RWPE2 (cell line): ENCODE measurements around the gene KLF15.
A peak's percentile ranks its signal among the peaks of the same experiment; 100 is the strongest.

Source experiments
- ATAC-seq: fragments of 200-7000 bp; cut with Tn5 transposase; 3 replicates; pipeline ENCODE4 v1.9.1; 2021; ENCODE audit warnings: low read depth
- DNase-seq: peaks from one replicate; pipeline ENCODE4 v3.0.0-alpha.2; 2020; ENCODE audit warnings: low spot score
- H3K27ac ChIP-seq: fragments of 450-650 bp; 2 replicates; pipeline ENCODE4 v1.5.1; 2017; ENCODE audit warnings: mild to moderate bottlenecking; ENCODE audit not compliant: poor library complexity, severe bottlenecking
- H3K27me3 ChIP-seq: fragments of 250-450 bp; sonication (Bioruptor Pico); 2 replicates; pipeline ENCODE4 v1.5.1; 2021; ENCODE audit warnings: mild to moderate bottlenecking, moderate library complexity; ENCODE audit not compliant: insufficient read depth, poor library complexity, severe bottlenecking
- H3K36me3 ChIP-seq: fragments of 250-450 bp; sonication (Bioruptor Pico); 2 replicates; pipeline ENCODE4 v1.5.1; 2020; ENCODE audit warnings: low read depth, mild to moderate bottlenecking, moderate library complexity
- H3K4me1 ChIP-seq: fragments of 250-450 bp; sonication (Bioruptor Pico); 2 replicates; pipeline ENCODE4 v1.5.1; 2021; ENCODE audit warnings: mild to moderate bottlenecking, moderate library complexity; ENCODE audit not compliant: insufficient read depth, poor library complexity, severe bottlenecking
- H3K4me3 ChIP-seq: fragments of 250-450 bp; sonication (Bioruptor Pico); 2 replicates; pipeline ENCODE4 v1.5.1; 2021; ENCODE audit warnings: mild to moderate bottlenecking, moderate library complexity; ENCODE audit not compliant: severe bottlenecking
- H3K9me3 ChIP-seq: fragments of 250-450 bp; sonication (Bioruptor Pico); 2 replicates; pipeline ENCODE4 v1.5.1; 2021; ENCODE audit warnings: mild to moderate bottlenecking, moderate library complexity; ENCODE audit not compliant: severe bottlenecking
- TF ChIP-seq, protein P1 (sequence below): fragments of 450-650 bp; IDR thresholded peaks from one replicate; pipeline ENCODE4 v1.5.1; 2017; ENCODE audit warnings: mild to moderate bottlenecking, moderate library complexity; ENCODE audit not compliant: poor library complexity, severe bottlenecking

The KLF15 gene

DNA sequence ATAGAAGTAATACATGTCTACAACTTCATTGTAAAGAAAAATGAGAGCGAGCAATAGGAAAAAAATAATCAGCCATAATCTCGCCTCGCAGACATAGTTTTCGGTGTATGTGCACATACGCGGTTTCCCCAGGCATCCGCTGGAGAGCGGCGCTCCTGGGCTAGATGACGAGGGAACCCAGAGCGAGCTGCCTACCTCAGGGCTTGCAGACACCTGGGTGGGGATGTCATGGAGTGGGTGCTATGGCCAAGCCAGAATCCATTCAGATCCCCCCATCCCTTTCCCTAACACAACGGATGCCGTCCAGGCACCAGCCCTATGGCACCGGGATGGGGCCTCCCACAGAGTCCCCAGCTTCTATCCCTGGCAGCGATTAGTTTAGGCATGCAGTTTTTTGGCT is 33.0 kb upstream of the KLF15 start:
- Histone ChIP-seq H3K27me3 (no peaks in the 10 kb centered on the region), H3K4me1 (no peaks in the 10 kb centered on the region), H3K9me3 (no peaks in the 10 kb centered on the region), H3K4me3 (no peak overlapping the region), H3K27ac (no peak overlapping the region), H3K36me3 (no peaks in the 10 kb centered on the region)
- no peak for DNase-seq
- TF ChIP-seq, protein P1, sequence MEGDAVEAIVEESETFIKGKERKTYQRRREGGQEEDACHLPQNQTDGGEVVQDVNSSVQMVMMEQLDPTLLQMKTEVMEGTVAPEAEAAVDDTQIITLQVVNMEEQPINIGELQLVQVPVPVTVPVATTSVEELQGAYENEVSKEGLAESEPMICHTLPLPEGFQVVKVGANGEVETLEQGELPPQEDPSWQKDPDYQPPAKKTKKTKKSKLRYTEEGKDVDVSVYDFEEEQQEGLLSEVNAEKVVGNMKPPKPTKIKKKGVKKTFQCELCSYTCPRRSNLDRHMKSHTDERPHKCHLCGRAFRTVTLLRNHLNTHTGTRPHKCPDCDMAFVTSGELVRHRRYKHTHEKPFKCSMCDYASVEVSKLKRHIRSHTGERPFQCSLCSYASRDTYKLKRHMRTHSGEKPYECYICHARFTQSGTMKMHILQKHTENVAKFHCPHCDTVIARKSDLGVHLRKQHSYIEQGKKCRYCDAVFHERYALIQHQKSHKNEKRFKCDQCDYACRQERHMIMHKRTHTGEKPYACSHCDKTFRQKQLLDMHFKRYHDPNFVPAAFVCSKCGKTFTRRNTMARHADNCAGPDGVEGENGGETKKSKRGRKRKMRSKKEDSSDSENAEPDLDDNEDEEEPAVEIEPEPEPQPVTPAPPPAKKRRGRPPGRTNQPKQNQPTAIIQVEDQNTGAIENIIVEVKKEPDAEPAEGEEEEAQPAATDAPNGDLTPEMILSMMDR: no peak
- ATAC-seq: no peak

GRCh38 chr3:126389794-126390146 is 32.6 kb upstream of the KLF15 start:
- Histone ChIP-seq H3K4me1 (no peaks in the 10 kb centered on the region), H3K27ac (no peak overlapping the region), H3K4me3 (no peak overlapping the region), H3K36me3 (no peaks in the 10 kb centered on the region), H3K27me3 (no peaks in the 10 kb centered on the region), H3K9me3 (no peaks in the 10 kb centered on the region)
- TF ChIP-seq, protein P1: peak; percentile 4
- no peak for ATAC-seq
- DNase-seq: no peak

DNA sequence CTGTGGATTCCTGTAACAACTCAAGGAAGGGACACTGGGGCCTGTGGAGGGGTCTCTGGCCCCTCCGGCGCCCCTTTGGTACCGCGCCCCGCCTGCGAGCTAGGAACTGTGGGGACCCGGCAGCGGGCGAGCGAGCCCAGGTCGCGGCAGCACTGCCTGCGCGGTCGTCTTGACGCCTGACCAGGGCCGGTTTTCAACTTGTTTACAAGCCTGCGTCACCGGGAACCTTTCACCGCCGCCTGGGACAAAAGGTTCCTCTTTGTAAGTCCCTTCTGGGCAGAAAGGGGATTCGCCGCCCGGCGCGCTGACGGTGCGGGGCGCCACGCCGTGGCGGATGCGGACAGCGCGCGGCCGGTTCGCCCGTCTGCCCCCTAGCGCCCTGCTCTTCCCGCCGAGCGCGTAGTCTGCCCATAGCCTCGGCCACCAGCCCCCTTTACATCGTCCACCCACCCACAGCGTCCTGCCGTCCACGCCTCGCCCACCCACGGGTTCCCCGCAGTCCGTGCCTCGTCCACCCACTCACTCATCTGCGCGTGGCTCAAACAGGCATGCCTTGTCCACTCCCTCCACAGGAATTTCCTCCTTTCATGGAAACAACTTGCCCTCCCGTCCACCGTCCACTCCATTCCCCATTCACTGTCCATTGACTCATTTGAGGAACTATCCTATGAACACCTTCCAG is 32.0 kb upstream of the KLF15 start:
- ATAC-seq (peak; percentile 91), DNase-seq (no peak)
- H3K36me3 ChIP-seq: no peaks in the 10 kb centered on the region

GRCh38 chr3:126381966-126382365 is 24.8 kb upstream of the KLF15 start:
- Histone ChIP-seq H3K27ac (no peak overlapping the region), H3K9me3 (no peaks in the 10 kb centered on the region), H3K27me3 (no peaks in the 10 kb centered on the region), H3K4me3 (no peak overlapping the region), H3K4me1 (no peaks in the 10 kb centered on the region), H3K36me3 (no peaks in the 10 kb centered on the region)
- DNase-seq (no peak), ATAC-seq (no peak)
- TF ChIP-seq, protein P1: no peak

More for the DNA sequence above, 32.0 kb upstream of the KLF15 start:
- no peak overlapping the region for H3K27ac ChIP-seq
- TF ChIP-seq, protein P1: peak; percentile 98
- H3K4me3 ChIP-seq: peak overlapping the region; percentile 15
- no peaks in the 10 kb centered on the region for H3K27me3 ChIP-seq
- no peaks in the 10 kb centered on the region for H3K4me1 ChIP-seq
- H3K9me3 ChIP-seq: no peaks in the 10 kb centered on the region

DNA sequence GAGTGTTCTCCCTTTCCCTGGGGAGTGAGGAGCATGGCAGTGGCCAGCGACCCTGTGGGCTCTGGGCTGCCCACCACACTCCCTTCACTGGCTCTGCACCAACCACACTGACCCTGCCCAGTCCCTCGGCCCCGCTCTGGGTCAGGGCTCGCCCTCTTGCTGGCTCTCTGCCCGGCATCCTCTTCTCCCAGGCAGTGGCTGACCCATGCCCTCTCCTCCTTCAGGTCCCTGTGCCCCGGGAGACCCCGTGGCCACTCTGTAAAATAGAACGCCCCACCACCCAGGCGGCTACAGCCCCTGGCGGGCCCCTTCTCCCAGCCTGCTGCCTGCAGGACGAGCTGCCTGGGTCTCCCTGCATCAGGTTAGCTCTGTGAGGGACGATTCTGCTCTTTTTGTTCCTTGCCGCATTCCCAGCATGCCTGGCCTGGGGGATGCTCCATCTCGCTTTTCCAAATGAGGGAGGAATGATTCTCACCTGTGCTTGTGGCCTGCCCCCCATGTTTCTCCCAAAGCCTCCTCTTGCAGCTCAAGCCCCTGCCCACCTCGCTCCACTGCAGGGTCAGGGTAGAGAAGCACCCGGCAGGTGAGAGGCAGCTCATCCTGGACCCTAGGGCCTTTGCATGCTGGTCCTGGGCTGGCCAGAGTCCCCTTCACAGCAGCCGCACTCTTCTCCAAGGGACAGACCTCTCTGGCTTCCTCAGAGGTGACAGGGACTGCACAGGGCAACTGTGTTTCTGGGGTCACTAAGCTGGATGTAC is 23.0 kb upstream of the KLF15 start:
- Histone ChIP-seq H3K4me3 (no peak overlapping the region), H3K27ac (no peak overlapping the region), H3K9me3 (no peaks in the 10 kb centered on the region), H3K36me3 (no peaks in the 10 kb centered on the region), H3K4me1 (no peaks in the 10 kb centered on the region), H3K27me3 (no peaks in the 10 kb centered on the region)
- TF ChIP-seq, protein P1: no peak
- ATAC-seq (no peak), DNase-seq (no peak)
